OCI-LY7 (cell line): Measurements from ENCODE around the gene PPP1R37. TPM values are rescaled to one million over a fixed set of nuclear protein-coding genes. Genes with fewer than 3 reads are reported as not detected.

Source experiments
- BruUV-seq: library from RNA; stranded (reverse); fragments of 400-500 nt; replicated peaks from 2 replicates; lab custom pipeline; 2021; lab: Mats Ljungman, UMichigan
- CTCF ChIA-PET: fragments of 300-600 bp; sonication (Branson Sonifier 250); formaldehyde crosslinking; loops from one replicate; lab custom pipeline; 2022; ENCODE audit warnings: antibody characterized with exemption; ENCODE audit not compliant: unreplicated experiment; lab: Charles Lee
- POLR2A ChIA-PET: fragments of 300-600 bp; sonication (Branson Sonifier 250); formaldehyde crosslinking; loops from one replicate; lab custom pipeline; 2022; ENCODE audit warnings: antibody characterized with exemption; lab: Charles Lee
- DNase-seq: peaks from one replicate; pipeline ENCODE4 v3.0.0-alpha.2; 2015; ENCODE audit warnings: low spot score
- H2AFZ ChIP-seq: fragments of 200-600 bp; sonication (generic), shearing (Covaris generic); 2 replicates; pipeline ENCODE4 v1.6.1; 2014; ENCODE audit warnings: mild to moderate bottlenecking, antibody characterized with exemption, low read length, moderate library complexity
- H3K27ac ChIP-seq: fragments of 200-600 bp; sonication (generic); 2 replicates; pipeline ENCODE4 v1.5.1; 2014; ENCODE audit warnings: mixed run types, low read depth, mild to moderate bottlenecking, moderate library complexity, low read length, inconsistent platforms; ENCODE audit not compliant: poor library complexity, severe bottlenecking
- H3K36me3 ChIP-seq: fragments of 200-600 bp; sonication (generic); 2 replicates; pipeline ENCODE4 v1.6.1; 2014; ENCODE audit warnings: mild to moderate bottlenecking, antibody characterized with exemption, low read length, moderate library complexity, mixed read lengths; ENCODE audit not compliant: insufficient read depth
- H3K4me1 ChIP-seq: fragments of 200-600 bp; sonication (generic); 2 replicates; pipeline ENCODE4 v1.5.1; 2014; ENCODE audit warnings: mild to moderate bottlenecking, low read length; ENCODE audit not compliant: insufficient read depth, poor library complexity, severe bottlenecking
- H3K4me2 ChIP-seq: fragments of 200-600 bp; sonication (generic); 2 replicates; pipeline ENCODE4 v1.6.1; 2014; ENCODE audit warnings: mild to moderate bottlenecking, low read length
- H3K4me3 ChIP-seq: fragments of 200-600 bp; sonication (generic); 2 replicates; pipeline ENCODE4 v1.5.1; 2014; ENCODE audit warnings: mild to moderate bottlenecking, low read depth, low read length; ENCODE audit not compliant: poor library complexity, severe bottlenecking
- H3K79me2 ChIP-seq: fragments of 200-600 bp; sonication (generic); 2 replicates; pipeline ENCODE4 v1.6.1; 2016; ENCODE audit warnings: low read depth, mild to moderate bottlenecking, low read length, moderate library complexity, mixed read lengths; ENCODE audit not compliant: insufficient read depth
- H3K9me2 ChIP-seq: fragments of 200-600 bp; sonication (generic); 2 replicates; pipeline ENCODE4 v1.6.1; 2016; ENCODE audit warnings: mild to moderate bottlenecking, low read length, mixed read lengths; ENCODE audit not compliant: insufficient read depth
- H3K9me3 ChIP-seq: fragments of 200-600 bp; sonication (generic); 2 replicates; pipeline ENCODE4 v1.6.1; 2014; ENCODE audit warnings: mild to moderate bottlenecking, mixed run types, low read length, mixed read lengths
- H4K20me1 ChIP-seq: fragments of 200-600 bp; sonication (generic); 2 replicates; pipeline ENCODE4 v1.6.1; 2014; ENCODE audit warnings: mild to moderate bottlenecking, antibody characterized with exemption, low read length, moderate library complexity, mixed read lengths; ENCODE audit not compliant: insufficient read depth
- CTCF ChIP-seq: fragments of 200-600 bp; sonication (generic); conservative IDR thresholded peaks from 2 replicates; pipeline ENCODE4 v1.5.1; 2014; ENCODE audit warnings: mild to moderate bottlenecking, antibody characterized with exemption, low read length, moderate library complexity, mixed read lengths
- EZH2phosphoT487 ChIP-seq: fragments of 200-600 bp; sonication (generic); IDR thresholded peaks from 2 replicates; pipeline ENCODE4 v1.6.1; 2018; ENCODE audit warnings: low read depth, borderline replicate concordance, mild to moderate bottlenecking, mixed run types, antibody characterized with exemption, low read length, moderate library complexity, mixed read lengths
- intact Hi-C: fragments of 100-400 bp; cut with micrococcal nuclease; formaldehyde crosslinking; loops from one replicate; pipeline ENCODE4 v1.10.0; 2022; ENCODE audit not compliant: unreplicated experiment
- total RNA-seq, 2 experiments: library from RNA; depleted of rRNA in 1 of 2; stranded (reverse); fragments of >200 nt in 1 of 2; shearing (Covaris generic) in 1 of 2; gene quantifications; 2 replicates each; pipeline ENCODE4 v1.2.3, GENCODE V29; 2014 to 2022

The PPP1R37 gene
- total RNA-seq, 2 experiments from 2014 or later, result 24.7 to 48.6 TPM

GRCh38 chr19:45149129-45149528 is 56.1 kb downstream of the PPP1R37 start:
- Histone ChIP-seq H3K4me3 (no peak overlapping the region), H3K4me1 (peaks cover 11% of the 10 kb centered on the region), H3K9me3 (no peaks in the 10 kb centered on the region), H3K4me2 (no peak overlapping the region), H3K79me2 (no peaks in the 10 kb centered on the region), H2AFZ (no peak overlapping the region), H3K36me3 (peaks cover 10% of the 10 kb centered on the region), H3K27ac (no peak overlapping the region), H3K9me2 (no peaks in the 10 kb centered on the region), H4K20me1 (no peaks in the 10 kb centered on the region)
- ChIA-PET CTCF (interaction anchor here (1.0 kb wide), 1 partner anchor 10 kb away, joined by 3 read pairs; no protein-coding TSS in a partner anchor), POLR2A (no interaction called here)
- no peak for DNase-seq
- TF ChIP-seq CTCF, result no peak
- TF ChIP-seq EZH2phosphoT487, result no peak
- BruUV-seq, result no TSS peak
- intact Hi-C loops, result no loop called here

GRCh38 chr19:45150180-45150579 is 57.2 kb downstream of the PPP1R37 start:
- no peak overlapping the region for H3K27ac ChIP-seq
- DNase-seq, result no peak
- H3K4me2 ChIP-seq, result no peak overlapping the region
- H3K9me3 ChIP-seq, result no peaks in the 10 kb centered on the region
- ChIA-PET POLR2A (no interaction called here), CTCF (no interaction called here)
- no peaks in the 10 kb centered on the region for H3K79me2 ChIP-seq
- intact Hi-C loops, result no loop called here
- no TSS peak for BruUV-seq
- H3K36me3 ChIP-seq, result peaks cover 7% of the 10 kb centered on the region
- H2AFZ ChIP-seq, result no peak overlapping the region
- TF ChIP-seq CTCF (no peak), EZH2phosphoT487 (no peak)
- H4K20me1 ChIP-seq, result no peaks in the 10 kb centered on the region
- peaks cover 11% of the 10 kb centered on the region for H3K4me1 ChIP-seq
- H3K9me2 ChIP-seq, result no peaks in the 10 kb centered on the region
- H3K4me3 ChIP-seq, result no peak overlapping the region

GRCh38 chr19:45150751-45151281 is 57.8 kb downstream of the PPP1R37 start:
- Histone ChIP-seq H3K4me3 (no peak overlapping the region), H2AFZ (no peak overlapping the region), H3K36me3 (peaks cover 4% of the 10 kb centered on the region), H4K20me1 (no peaks in the 10 kb centered on the region), H3K4me2 (no peak overlapping the region), H3K79me2 (no peaks in the 10 kb centered on the region), H3K9me3 (no peaks in the 10 kb centered on the region), H3K4me1 (peaks cover 11% of the 10 kb centered on the region), H3K9me2 (no peaks in the 10 kb centered on the region), H3K27ac (no peak overlapping the region)
- TF ChIP-seq CTCF, result no peak
- TF ChIP-seq EZH2phosphoT487, result no peak
- BruUV-seq, result no TSS peak
- DNase-seq, result no peak
- ChIA-PET POLR2A (no interaction called here), CTCF (no interaction called here)
- intact Hi-C loops, result no loop called here
